Activated CD8-positive, alpha-beta memory T cell treated with anti-CD3 and anti-CD28 coated beads, Interleukin-2, amount 50 U/mL, for 1 hour (primary cell): ENCODE data around the gene NRDC.
"Not testable (repeated sequence)": the region's sequence is repeated elsewhere in the genome, so short reads cannot be mapped to it uniquely, and the experiment has no call there.

ENCODE experiments used
- DNase-seq: peaks from one replicate; pipeline ENCODE4 v3.0.0-alpha.2; 2020; ENCODE audit errors: extremely low read depth

The NRDC gene

DNA sequence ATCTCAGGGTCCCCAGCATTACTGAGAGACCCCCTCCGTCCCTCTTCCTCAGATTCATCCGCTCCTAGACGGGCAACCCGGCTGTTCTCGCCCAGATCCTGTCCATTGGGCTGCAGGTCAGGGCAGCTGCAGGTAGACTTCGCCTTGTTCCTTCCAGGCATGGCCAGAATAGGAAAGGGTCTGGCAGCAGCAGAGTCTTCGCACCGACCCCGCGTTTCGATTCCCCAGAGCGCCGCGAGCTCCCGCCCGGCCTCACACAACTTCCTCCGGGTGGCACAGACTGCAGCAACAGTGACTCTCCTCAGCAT is 265 bp downstream of the NRDC start:
- DNase-seq: no peak

DNA sequence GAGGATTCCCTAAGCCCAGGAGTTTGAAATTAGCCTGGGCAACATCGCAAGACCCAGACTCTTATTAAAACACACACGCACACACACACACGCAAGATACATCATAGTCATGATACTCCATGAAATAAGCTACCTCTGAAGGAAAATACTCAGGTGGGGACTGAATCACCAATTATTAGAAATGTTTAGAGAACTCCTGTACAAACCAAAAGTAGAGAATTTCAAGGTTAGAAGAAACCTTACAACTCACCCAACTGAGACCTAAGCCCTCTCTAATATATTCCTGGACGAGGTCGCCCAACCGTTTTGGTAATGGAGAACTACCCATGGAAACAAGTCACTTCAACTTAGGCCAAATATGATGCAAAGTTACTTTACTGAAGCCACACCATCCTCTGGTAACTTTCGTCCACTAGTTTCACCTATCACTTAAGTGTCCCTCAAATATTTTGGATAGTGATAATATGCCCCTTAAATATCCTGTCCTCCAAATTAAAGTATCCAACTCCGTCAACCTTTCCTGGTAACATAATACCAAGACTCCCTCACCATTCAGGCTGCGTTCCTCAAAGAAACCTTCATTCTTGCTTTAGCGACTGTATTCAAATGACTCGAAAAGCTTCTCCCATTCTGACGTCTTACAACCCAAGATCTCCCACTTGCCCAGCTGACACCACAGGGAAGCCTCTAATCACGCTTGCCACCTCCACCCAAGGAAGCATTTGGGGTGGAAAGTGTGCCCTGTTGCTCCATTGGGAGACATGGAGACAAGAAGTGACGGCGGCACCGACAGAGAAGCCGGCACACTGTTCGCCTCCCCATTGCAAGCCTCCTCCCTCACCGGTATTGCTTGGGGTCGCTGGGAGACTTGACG is 856 bp downstream of the NRDC start:
- no peak for DNase-seq

DNA sequence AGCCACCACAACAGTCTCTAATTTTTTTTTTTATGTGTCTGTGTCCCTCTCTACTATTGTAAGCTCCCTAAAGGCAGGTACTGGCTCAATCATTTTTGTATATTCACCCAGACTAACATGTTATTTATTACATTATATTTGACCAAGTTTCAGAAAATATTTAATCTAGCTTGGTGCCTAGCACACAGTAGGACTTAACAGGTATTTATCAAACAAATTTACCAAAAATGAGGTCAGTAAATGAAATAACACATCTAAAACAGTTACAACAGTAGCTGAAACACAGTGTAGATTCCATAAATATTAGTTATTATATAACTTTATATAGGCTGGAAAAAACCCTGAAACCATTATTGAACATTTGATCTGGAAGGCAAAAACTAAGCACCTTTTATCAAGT is 2.7 kb downstream of the NRDC start:
- DNase-seq: no peak

DNA sequence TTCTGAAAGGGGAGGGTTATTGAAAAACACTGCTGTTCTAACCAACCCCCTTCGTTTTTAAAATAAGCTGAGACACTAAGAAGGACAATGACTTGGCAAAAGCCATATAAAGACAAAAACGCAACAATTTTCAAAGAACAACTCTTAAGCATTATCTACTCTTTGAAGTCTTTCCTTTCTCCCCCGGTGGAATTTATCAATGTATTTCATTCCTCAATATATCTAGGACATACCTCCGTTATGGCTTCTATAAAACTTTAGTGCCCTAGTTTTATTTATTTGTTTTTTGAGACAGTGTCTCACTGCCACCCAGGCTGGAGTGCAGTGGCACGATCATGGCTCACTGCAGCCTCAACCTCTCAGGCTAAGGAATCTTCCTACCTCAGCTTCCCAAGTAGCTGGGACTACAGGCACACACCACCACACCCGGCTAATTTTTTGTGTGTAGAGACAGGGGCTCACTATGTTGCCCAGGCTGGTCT is 3.2 kb downstream of the NRDC start:
- DNase-seq: no peak

DNA sequence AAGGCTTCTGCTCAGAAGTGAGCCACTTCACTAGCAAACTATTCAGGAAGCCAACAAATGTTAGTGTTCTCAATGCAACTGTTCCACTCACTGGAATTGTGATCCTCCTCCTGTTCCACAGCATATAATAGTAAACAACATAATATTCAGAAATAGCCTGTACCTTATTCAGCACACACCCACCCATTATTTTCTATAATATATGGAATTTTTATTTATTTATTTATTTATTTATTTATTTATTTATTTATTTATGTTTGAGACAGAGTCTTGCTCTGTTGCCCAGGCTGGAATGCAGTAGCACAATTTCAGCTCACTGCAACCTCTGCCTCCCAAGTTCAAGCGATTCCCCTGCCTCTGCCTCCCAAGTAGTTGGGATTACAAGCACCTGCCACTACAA is 5.3 kb downstream of the NRDC start:
- DNase-seq: not testable (repeated sequence)

DNA sequence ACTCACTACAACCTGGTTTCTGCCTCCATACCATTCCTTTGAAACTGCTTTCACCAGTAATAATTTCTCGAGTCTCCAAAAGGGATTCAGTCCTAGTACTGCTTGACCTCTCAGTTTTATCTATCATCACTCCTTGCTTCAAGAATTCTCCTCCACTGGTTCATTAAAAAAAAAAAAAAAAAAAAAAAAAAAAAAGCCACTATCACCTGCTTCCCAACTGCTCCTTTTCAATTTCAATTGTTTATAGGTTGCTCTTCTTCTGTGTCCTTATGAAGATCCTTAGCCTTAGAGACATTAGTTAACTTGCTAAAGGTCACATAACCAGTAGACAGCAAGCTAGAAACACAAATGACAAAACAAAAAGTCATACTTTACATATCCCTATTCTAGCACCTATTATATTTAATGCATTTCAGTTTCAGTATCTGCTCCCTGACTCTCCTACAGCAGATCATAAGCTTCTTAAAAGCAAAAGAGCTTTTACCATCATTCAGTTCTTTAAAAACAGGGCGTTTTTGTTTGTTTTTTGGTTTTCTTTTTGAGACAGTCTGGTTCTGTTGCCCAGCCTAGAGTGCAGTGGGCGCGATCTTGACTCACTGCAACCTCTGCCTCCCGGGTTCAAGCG is 7.1 kb downstream of the NRDC start:
- DNase-seq: no peak

DNA sequence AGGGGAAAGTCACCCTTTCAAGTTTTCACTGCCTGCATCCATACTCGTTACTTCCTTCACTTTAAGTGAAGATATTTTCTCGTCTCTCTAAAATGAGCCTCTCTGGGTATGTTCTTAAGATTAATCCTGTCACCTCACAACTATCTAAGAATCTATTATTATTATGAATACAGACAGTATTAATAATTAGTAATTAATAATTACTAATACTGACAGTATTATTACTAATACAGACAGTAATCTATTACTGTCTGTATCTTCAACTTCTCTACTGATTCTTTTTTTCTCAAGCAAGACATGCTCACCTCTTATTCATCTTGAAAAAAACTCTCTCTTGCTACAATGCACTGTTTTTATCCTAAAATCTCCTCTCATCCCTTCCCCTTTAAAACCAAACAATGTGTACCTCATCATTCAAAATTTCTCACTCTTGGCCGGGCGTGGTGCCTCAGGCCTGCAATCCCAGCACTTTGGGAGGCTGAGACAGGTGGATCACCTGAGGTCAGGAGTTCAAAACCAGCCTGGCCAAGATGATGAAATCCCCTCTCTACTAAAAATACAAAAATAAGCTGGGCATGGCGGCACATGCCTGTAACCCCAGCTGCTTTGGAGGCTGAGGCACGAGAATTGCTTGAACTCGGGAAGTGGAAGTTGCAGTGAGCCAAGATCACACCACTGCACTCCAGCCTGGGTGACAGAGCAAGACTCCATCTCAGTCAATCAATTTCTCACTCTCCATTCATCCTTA is 7.8 kb downstream of the NRDC start:
- no peak for DNase-seq

DNA sequence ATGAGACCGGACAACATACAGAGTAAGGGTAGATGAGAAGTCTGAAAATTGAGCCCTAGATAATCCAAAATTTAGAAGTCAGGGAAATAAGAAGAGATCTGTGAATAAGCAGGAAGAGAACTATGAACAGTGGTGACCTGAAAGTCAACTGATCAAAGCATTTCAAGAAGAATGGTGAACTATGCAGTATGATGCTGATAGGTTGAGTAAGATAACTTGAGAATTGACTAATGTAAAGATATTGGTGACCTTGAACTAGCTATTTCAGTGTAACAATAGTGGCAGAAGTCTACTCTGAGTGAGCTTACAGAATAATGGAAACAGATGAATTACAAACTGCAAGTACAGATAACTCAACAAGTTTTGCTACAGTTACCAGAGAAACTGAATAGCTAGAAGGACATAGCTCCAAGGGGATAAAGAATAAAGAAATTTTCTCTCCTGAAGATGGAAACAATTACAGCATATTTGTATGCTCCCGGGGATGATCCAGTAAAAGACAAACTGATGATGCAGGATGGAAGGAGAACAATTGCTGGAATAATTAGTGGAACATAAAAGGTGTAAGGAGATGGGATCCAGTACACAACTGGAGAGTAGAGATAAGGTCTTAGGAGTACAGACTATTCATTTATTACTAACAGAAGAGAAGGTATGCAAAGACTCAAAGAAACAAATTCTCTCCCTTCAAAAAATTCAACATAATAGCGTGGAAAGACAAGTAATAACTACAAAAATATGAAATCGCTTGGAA is 10.9 kb downstream of the NRDC start:
- no peak for DNase-seq

DNA sequence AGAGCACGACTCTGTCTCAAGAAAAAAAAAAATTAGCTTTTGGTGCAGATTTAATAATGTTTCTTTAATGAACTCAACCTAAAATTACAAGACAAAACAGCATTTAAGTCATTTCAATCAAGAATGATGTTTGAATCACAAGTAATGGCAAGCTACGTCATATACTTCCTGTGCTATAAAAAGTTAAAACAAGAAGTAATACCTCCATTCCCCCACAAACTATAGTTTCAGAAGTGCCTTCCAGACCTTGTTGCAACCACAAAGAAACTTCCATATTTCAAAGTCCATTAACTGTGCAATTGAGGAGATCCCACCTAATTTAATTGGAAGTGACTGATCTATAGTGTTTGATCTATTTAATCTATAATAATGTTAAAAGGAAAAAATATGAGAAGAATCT is 15.1 kb downstream of the NRDC start:
- no peak for DNase-seq

DNA sequence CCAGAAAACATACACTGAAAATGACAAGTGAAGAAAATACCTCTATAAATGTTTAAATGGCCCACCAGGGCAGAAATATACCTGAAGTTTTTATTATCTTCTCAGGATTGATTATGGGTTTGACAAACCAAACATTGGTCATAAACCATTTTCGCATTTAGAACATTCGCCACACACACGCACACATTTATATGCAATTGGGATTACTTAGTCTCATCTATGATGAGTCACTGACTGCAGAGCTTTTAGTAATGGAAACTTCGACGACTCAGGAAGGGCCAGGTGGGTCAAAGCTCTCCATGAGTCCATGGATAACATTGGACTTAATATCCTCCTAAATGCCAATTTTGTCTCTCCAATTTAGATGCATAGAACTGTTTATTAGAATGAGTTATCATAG is 16.9 kb downstream of the NRDC start:
- no peak for DNase-seq

DNA sequence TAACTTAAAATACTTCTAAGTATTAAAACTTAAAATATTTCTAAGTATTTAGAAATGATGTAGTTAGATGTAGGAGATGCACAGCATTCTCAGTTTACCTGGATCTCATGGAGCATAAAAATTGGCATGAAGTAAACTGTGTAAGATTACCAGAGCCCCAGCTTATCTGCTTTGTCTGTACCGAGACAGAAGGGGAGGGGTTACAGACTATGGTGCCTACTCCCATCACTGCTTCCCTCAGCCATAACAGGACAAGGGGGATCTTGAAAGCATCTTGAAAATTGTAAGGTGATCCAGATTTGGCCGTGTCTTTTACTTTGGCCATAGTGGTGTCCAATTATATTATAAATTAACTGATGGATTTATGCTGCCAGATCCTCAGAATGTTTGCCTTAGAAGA is 18.8 kb downstream of the NRDC start:
- no peak for DNase-seq

DNA sequence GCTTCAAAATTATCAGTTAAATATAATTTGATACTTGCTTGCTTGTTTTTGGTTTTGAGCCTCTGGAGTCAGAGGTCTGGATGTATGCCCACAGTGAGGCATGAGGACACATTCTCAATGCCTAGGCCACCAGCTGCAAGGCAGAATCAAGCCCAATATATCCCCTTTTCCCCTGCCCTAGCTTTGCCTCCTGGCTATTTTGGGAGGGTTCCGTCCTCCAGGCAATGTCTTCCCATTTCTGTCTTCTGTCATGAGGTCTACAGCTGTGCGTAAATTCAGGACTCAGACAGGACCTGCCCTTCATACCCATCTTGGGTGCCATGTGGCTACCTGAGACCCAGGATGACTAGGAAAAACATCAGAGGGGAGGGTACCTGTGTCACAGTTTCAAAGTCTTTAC is 19.2 kb downstream of the NRDC start:
- no peak for DNase-seq

DNA sequence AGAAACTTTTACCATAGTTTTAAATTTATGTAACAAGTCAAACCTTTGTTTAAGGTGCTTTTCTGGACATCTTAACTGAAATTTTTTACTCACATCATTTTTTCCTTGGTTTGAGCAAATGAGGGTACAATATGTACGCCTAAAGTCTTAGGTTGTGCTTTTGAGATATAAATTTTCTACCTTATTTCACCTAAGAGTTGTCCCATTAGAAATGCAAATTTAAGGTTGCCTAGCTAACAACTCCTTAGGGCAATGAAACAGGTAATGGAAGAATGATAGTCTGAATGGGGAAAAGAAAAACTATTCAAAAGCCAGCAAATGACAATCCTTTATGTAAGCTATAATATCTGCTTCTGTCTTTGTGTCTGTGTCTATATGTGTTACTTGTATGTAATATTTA is 19.6 kb downstream of the NRDC start:
- no peak for DNase-seq

DNA sequence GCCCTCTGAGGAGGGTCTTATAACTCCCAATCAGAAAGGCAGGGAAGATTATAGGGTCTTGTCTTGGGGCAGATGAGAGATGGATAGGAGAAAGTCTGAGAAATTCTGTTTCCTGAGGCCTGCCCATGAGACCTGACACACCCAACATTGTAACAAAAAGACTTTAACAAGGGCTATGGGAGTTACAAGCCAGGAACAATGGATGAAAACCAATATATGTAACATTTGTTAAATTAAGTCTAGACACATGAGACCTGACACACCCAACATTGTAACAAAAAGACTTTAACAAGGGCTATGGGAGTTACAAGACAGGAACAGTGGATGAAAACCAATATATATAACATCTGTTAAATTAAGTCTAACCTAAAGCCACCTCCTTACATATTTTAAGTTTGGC is 21.8 kb downstream of the NRDC start:
- no peak for DNase-seq

DNA sequence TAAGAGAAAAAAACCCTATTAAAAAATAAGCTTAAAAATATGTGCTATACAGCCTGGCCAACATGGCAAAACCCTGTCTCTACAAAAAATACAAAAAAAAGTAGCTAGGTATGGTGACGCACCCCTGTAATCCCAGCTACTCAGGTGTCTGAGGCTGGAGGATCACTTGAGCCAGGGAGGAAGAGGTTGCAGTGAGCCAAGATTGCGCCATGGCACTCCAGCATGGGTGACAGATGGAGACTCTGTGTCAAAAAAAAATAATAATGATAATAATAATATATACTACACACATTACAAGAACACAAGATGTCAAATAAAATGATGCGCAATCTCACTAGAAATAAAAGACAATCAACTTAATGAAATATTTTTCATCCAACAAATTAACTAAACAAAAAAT is 22.9 kb downstream of the NRDC start:
- no peak for DNase-seq

DNA sequence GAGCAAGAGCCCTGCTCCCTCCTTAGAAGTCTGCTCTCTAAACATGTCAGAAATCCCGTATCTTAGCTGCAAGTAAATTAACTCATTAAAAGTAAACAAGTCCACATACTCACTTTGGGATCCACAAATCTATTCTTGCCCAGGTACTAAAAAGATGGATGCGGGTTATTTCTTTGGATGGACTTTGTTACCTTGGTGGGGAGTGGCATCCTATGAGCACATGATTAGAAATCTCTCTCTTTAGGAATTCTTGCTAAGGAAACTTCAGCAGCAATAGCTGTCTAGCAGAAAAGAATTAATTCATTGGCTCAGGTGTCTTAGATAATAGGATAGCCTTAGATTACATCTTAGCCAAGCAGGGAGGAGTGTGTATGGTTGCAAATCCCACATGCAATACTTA is 25.2 kb downstream of the NRDC start:
- no peak for DNase-seq

DNA sequence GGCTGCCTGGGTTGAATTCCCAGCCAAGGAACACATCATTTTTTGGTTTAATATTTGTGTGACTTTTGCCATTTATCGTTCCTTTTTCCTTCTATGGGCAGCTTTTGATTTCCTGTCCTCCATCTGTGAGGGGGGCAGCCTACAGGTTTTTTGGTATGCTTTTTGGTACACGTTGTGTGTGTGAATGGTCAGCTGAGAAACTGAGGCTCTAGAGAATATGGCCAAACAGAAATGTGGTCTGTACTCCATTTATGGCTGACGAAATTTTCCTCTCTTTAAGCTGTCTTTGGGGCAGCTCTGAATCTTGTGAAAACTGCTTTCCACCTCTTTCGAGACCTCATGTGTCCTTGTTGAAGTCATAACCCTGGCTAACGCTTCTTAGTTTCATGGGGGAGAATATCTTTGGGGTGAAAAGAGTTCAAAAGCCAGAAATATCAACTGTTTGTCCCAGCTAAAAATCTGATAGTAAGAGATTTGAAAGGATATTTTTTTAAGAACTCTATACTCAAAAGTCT is 26.6 kb downstream of the NRDC start:
- DNase-seq: no peak

DNA sequence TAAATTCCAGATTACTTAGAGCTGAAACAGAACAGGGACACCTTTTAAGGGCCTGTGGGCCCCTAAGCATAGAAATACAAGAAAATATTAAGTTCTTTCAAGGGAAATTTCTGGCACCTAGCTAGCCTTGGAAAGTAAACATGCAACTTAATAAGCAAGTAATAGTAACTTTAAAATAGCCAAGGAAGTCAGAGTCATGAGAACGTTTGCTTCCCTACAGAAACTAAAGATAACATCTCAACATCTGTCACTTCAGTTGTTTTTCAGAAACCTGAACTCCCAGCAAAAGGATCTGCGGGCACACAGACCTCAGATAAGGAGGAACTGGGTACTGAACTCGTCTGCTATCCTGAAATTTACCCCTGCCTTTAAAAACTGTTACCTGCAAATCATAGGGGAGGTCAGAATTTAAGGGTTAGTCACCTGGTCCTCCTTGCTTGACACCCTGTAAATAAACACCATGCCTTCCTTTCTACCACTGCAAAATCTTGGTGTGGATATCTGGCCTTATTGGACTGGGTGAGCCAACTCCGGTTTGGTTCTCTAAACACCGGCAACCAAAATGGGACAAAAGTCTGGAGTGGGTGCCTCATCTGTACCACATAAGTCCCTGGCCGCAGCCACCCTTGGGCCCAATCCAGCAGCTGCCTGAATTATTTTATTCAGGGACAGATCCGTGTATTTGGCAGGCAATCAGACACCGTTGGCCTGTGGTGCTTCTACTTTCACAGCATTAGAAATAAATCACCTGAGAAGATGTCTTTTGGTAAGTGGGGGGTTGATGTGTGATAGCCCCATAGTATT is 27.9 kb downstream of the NRDC start:
- DNase-seq: no peak

DNA sequence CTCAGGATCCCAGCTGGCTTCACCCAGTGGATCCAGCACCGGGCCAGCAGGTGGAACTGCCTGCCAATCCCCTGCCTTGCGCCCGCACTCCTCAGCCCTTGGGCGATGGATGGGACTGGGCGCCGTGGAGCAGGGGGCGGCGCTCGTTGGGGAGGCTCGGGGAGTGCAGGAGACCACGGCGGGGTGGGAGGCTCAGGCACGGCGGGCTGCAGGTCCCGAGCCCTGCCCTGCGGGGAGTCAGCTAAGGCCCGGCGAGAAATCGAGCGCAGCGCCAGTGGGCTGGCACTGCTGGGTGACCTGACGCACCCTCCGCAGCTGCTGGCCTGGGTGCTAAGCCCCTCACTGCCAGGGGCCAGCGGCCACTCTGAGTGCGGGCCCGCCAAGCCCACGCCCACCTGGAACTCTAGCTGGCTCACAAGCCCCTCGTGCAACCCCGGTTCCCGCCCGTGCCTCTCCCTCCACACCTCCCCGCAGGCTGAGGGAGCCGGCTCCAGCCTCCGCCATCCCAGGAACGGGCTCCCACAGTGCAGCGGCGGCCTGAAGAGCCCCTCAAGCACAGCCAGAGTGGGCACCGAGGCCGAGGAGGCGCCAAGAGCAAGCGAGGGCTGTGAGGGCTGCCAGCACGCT is 31.1 kb downstream of the NRDC start:
- no peak for DNase-seq

DNA sequence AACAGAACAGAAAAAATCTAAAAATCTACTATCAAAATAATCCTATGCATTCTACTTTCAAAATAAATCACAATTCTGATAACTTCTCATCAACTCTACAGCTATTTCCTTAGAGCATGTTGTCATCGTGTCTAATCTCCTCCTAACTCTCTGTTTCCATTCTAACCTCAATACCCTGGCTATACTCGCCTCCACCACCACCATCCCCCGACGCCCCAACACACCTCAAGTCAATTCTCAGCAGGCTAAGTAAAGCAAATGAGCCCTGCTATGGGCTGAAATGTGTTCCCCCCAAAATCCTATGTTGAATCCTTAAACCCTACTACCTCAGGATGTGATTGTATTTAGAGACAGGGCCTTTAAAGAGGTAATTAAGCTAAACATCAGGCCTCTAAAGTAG is 34.6 kb downstream of the NRDC start:
- no peak for DNase-seq

DNA sequence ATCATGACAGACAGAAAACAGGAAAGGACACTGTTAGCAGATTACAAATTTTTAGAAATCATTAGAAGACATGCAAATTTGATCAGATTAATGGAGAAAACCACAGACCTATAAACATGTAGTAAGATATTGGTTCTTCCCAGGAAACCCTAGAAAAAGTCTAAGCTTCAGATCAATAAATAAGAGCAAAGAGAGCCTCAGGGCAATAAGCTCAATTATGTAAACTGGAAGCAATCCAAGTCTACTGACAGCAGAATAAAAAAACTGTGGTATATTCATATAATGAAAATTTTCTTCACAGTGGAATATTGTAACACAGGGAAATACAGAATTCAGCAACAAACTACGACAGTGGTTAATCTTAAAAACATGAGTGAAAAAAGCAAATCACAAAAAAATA is 36.3 kb downstream of the NRDC start:
- no peak for DNase-seq
